Left cardiac atrium (tissue), 4 donors: Measurements from ENCODE around the gene GRB10. TPM values are rescaled to one million over a fixed set of nuclear protein-coding genes. Genes with fewer than 3 reads are reported as not detected.

Experiments used
- ATAC-seq, 2 donors: fragments of 200-7000 bp; cut with Tn5 transposase; one replicate each; pipeline ENCODE4 v1.9.1; 2020; ENCODE audit warnings: mild to moderate bottlenecking in 2 of 2, moderate library complexity in 2 of 2
- DNase-seq: peaks from one replicate; pipeline ENCODE4 v3.0.0-alpha.2; 2020
- intact Hi-C, 2 donors: fragments of 100-400 bp; cut with DNase I; formaldehyde crosslinking; loops; one replicate each; pipeline versions ENCODE4 v1.14.1 to v1.15.1; 2022 to 2023
- total RNA-seq, 2 donors: library from RNA; stranded (reverse); fragmentation: NEBNext Ultra II Directional; extraction: Animal tissue kit (Norgen Biotek cat#: 25700); gene quantifications; one replicate each; pipeline ENCODE4 v1.2.1, GENCODE V29; 2021
- donor health status: DM: no; HTN: yes; CAD: no.
- donor health status: DM: no; HTN: yes; CAD: no; lungs with severe emphysema.
- donor health status: DM: yes; HTN: yes; CAD: no.
- donor health status: Dilated cardiomyopathy.

GRB10 gene
- total RNA-seq, 2 donors from 2014 or later: 39.9 to 45.6 TPM

- ATAC-seq: no peak
- intact Hi-C loops: loop anchor here in 1 of 2 donors (5.0 to 10.0 kb wide), 2 partner anchors 38 to 575 kb away; partner anchors contain the start of gene ZPBP
- DNase-seq: no peak
Observed at GRCh38 chr7:50669890-50670289, 112.8 kb downstream of the GRB10 start.

GRCh38 chr7:50667789-50668226 is 114.9 kb downstream of the GRB10 start:
- peak; percentile 66 to 79 for ATAC-seq
- intact Hi-C loops: loop anchor here in 1 of 2 donors (5.0 kb wide), 1 partner anchor 36 kb away; no protein-coding TSS in a partner anchor
- DNase-seq: peak; percentile 65

GRCh38 chr7:50667338-50667737 is 115.4 kb downstream of the GRB10 start:
- intact Hi-C loops: loop anchor here in 1 of 2 donors (5.0 kb wide), 1 partner anchor 35 kb away; no protein-coding TSS in a partner anchor
- peak; percentile 69 for DNase-seq

GRCh38 chr7:50666124-50666496 is 116.6 kb downstream of the GRB10 start:
- DNase-seq: no peak
- intact Hi-C loops: loop anchor here in 1 of 2 donors (5.0 kb wide), 1 partner anchor 34 kb away; no protein-coding TSS in a partner anchor
- no peak for ATAC-seq

More at GRCh38 chr7:50667338-50667737, 115.4 kb downstream of the GRB10 start:
- ATAC-seq: peak; percentile 34 to 36

GRCh38 chr7:50665403-50666123 is 117.1 kb downstream of the GRB10 start:
- DNase-seq (no peak), ATAC-seq (no peak)
- intact Hi-C loops: loop anchor here in 1 of 2 donors (5.0 kb wide), 1 partner anchor 33 kb away; no protein-coding TSS in a partner anchor

- intact Hi-C loops: loop anchor here in 1 of 2 donors (5.0 kb wide), 1 partner anchor 33 kb away; no protein-coding TSS in a partner anchor
- no peak for DNase-seq
- no peak for ATAC-seq
Observed at GRCh38 chr7:50664937-50665336, 117.8 kb downstream of the GRB10 start.

GRCh38 chr7:50664461-50664922 is 118.2 kb downstream of the GRB10 start:
- no peak for DNase-seq

GRCh38 chr7:50663396-50664102 is 119.1 kb downstream of the GRB10 start:
- DNase-seq: no peak
- intact Hi-C loops: no loop called here
- no peak for ATAC-seq

More at GRCh38 chr7:50664461-50664922, 118.2 kb downstream of the GRB10 start:
- intact Hi-C loops: no loop called here
- no peak for ATAC-seq

- DNase-seq (no peak), ATAC-seq (no peak)
- intact Hi-C loops: no loop called here
Observed at GRCh38 chr7:50662996-50663395, 119.7 kb downstream of the GRB10 start.

- intact Hi-C loops: no loop called here
- ATAC-seq (no peak), DNase-seq (no peak)
Observed at GRCh38 chr7:50662041-50662694, 120.5 kb downstream of the GRB10 start.

- intact Hi-C loops: no loop called here
- ATAC-seq: no peak
- no peak for DNase-seq
Observed at GRCh38 chr7:50661345-50662040, 121.2 kb downstream of the GRB10 start.

GRCh38 chr7:50660830-50661175 is 121.9 kb downstream of the GRB10 start:
- DNase-seq (no peak), ATAC-seq (no peak)
- intact Hi-C loops: no loop called here

- no peak for ATAC-seq
- intact Hi-C loops: no loop called here
- DNase-seq: no peak
Observed at GRCh38 chr7:50660040-50660829, 122.5 kb downstream of the GRB10 start.

- intact Hi-C loops: no loop called here
- ATAC-seq (no peak), DNase-seq (no peak)
Observed at GRCh38 chr7:50659329-50659965, 123.2 kb downstream of the GRB10 start.

- intact Hi-C loops: no loop called here
- ATAC-seq: no peak
Observed at GRCh38 chr7:50658696-50659095, 124.0 kb downstream of the GRB10 start.

GRCh38 chr7:50657912-50658311 is 124.8 kb downstream of the GRB10 start:
- intact Hi-C loops: no loop called here
- DNase-seq: no peak
- ATAC-seq: no peak

More at GRCh38 chr7:50658696-50659095, 124.0 kb downstream of the GRB10 start:
- no peak for DNase-seq

GRCh38 chr7:50657341-50657873 is 125.3 kb downstream of the GRB10 start:
- ATAC-seq (peak; percentile 43 to 68), DNase-seq (peak; percentile 77)
- intact Hi-C loops: no loop called here
